ENCODE data around the gene DHRS12. TPM values are rescaled to one million over a fixed set of nuclear protein-coding genes. Genes with fewer than 3 reads are reported as not detected.

The DHRS12 gene
- total RNA-seq, 1 experiment from 2014 or later = 14.1 TPM

DNA sequence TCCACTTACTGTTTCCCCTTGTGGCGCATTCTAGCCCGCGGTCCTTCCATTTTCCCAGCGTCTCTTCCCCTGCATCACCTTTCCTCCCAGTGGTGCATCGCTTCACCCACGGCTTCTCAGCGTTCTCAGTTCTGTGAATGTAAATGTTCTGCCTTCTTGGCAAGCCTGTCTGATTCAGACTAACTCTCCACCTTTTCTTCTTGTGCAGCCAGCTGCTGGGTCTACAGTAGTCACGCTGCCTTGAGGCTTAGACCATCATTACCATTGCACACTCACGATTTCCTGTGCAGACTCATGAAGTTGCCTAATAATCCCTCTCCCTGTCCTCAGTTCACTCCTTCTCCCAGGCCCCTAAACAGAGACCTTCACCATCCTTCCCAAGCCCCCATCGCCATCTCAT, 75.0 kb downstream of the DHRS12 start:
- Mint-ChIP-seq H3K4me3 (ENCODE audit: unreplicated experiment) (no peak overlapping the region), H3K36me3 (ENCODE audit: insufficient read depth, unreplicated experiment) (no peaks in the 10 kb centered on the region), H3K27me3 (ENCODE audit: insufficient read depth, unreplicated experiment) (no peaks in the 10 kb centered on the region), H3K4me1 (ENCODE audit: low read depth, unreplicated experiment) (no peaks in the 10 kb centered on the region), H3K9me3 (ENCODE audit: unreplicated experiment) (no peaks in the 10 kb centered on the region), H3K27ac (ENCODE audit: unreplicated experiment) (no peak overlapping the region)
- intact Hi-C loops (cut with micrococcal nuclease; ENCODE audit: unreplicated experiment) = no loop called here
- Histone ChIP-seq H3K36me3 (ENCODE audit: control insufficient read depth, insufficient read depth, low read length) (no peaks in the 10 kb centered on the region), H3K4me3 (ENCODE audit: low read depth, low read length) (no peak overlapping the region), H3K27me3 (replicated peaks; ENCODE audit: control insufficient read depth, insufficient read depth, low read length) (no peaks in the 10 kb centered on the region), H3K4me1 (peaks cover 12% of the 10 kb centered on the region; the same call in 1 of the 2 replicates), H3K9me3 (no peaks in the 10 kb centered on the region)
- ChIA-PET CTCF (no interaction called here), POLR2A (interaction anchor here (0.6 kb wide), 1 partner anchor 250 kb away, joined by 5 read pairs; no protein-coding TSS in a partner anchor)
- TF ChIP-seq, protein P1, sequence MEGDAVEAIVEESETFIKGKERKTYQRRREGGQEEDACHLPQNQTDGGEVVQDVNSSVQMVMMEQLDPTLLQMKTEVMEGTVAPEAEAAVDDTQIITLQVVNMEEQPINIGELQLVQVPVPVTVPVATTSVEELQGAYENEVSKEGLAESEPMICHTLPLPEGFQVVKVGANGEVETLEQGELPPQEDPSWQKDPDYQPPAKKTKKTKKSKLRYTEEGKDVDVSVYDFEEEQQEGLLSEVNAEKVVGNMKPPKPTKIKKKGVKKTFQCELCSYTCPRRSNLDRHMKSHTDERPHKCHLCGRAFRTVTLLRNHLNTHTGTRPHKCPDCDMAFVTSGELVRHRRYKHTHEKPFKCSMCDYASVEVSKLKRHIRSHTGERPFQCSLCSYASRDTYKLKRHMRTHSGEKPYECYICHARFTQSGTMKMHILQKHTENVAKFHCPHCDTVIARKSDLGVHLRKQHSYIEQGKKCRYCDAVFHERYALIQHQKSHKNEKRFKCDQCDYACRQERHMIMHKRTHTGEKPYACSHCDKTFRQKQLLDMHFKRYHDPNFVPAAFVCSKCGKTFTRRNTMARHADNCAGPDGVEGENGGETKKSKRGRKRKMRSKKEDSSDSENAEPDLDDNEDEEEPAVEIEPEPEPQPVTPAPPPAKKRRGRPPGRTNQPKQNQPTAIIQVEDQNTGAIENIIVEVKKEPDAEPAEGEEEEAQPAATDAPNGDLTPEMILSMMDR (IDR thresholded peaks at IDR 0.05; ENCODE audit: insufficient read depth in 1 of 2, low read depth in 1 of 2, low read length in 1 of 2, severe bottlenecking in 1 of 2, unreplicated experiment in 1 of 2) = no peak
- no TSS peak for BruUV-seq (replicated peaks)
- no peak for DNase-seq

DNA sequence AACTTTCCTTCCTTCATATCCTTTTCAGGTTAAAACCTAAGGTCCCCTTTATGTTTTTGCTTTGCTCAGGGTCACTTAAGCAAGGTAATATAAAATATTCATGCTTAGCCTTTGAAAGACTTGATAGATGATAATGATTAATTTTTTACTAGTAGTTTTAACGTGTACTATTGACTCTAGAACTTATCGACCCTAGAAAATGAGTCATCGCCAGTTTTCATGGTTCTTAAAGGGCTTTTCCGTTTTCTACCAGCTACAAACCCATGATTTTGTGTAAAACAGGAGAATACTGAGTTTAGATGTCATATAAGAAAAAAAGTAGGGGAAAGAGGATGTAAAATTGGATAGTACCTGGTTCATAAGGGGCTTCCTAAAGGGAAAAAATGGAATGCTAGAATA, 75.7 kb downstream of the DHRS12 start:
- Mint-ChIP-seq H3K4me1 (ENCODE audit: low read depth, unreplicated experiment) (no peaks in the 10 kb centered on the region), H3K36me3 (ENCODE audit: insufficient read depth, unreplicated experiment) (no peaks in the 10 kb centered on the region), H3K9me3 (ENCODE audit: unreplicated experiment) (no peaks in the 10 kb centered on the region), H3K27ac (ENCODE audit: unreplicated experiment) (no peak overlapping the region), H3K27me3 (ENCODE audit: insufficient read depth, unreplicated experiment) (no peaks in the 10 kb centered on the region), H3K4me3 (ENCODE audit: unreplicated experiment) (no peak overlapping the region)
- DNase-seq = no peak
- Histone ChIP-seq H3K27me3 (replicated peaks; ENCODE audit: control insufficient read depth, insufficient read depth, low read length) (no peaks in the 10 kb centered on the region), H3K4me1 (peaks cover 12% of the 10 kb centered on the region; the same call in 1 of the 2 replicates), H3K4me3 (ENCODE audit: low read depth, low read length) (no peak overlapping the region), H3K36me3 (ENCODE audit: control insufficient read depth, insufficient read depth, low read length) (no peaks in the 10 kb centered on the region), H3K9me3 (no peaks in the 10 kb centered on the region)
- TF ChIP-seq, protein P1 (IDR thresholded peaks at IDR 0.05; ENCODE audit: insufficient read depth in 1 of 2, low read depth in 1 of 2, low read length in 1 of 2, severe bottlenecking in 1 of 2, unreplicated experiment in 1 of 2) = no peak
- intact Hi-C loops (cut with micrococcal nuclease; ENCODE audit: unreplicated experiment) = no loop called here
- BruUV-seq (replicated peaks) = no TSS peak
- POLR2A ChIA-PET = no interaction called here
- CTCF ChIA-PET = no interaction called here

DNA sequence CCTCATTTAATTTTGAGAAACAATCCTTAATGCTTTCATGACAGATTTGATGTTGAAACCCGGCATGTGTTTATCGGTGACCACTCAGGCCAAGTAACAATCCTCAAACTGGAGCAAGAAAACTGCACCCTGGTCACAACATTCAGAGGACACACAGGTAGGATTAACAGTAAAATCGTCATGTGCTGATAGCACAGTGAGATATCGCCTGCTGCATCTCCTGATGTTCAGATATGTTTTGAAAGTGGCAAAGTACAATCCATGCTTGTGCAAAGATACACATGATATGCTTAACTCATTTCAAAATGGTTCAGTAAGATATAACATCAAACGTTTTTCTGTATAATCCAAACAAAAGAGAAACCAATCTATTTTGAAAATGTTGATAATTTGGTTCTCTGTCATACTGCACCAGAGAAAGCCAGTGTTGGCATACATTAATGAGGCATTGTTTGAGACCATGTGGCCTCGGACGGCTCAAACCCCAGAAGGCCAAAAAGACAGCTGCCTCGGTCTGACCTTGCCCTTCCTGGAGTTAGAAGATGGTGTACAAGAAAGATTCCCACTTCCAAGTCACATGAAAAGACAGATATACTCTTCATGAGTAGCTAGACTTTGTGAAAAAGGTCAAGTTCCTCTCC, 76.2 kb downstream of the DHRS12 start:
- intact Hi-C loops (cut with micrococcal nuclease; ENCODE audit: unreplicated experiment) = no loop called here
- Histone ChIP-seq H3K9me3 (no peaks in the 10 kb centered on the region), H3K4me3 (ENCODE audit: low read depth, low read length) (no peak overlapping the region), H3K4me1 (peaks cover 12% of the 10 kb centered on the region; the same call in 1 of the 2 replicates), H3K27me3 (replicated peaks; ENCODE audit: control insufficient read depth, insufficient read depth, low read length) (no peaks in the 10 kb centered on the region), H3K36me3 (ENCODE audit: control insufficient read depth, insufficient read depth, low read length) (no peaks in the 10 kb centered on the region)
- H3K9me3 Mint-ChIP-seq (ENCODE audit: unreplicated experiment) = no peaks in the 10 kb centered on the region
- H3K36me3 Mint-ChIP-seq (ENCODE audit: insufficient read depth, unreplicated experiment) = no peaks in the 10 kb centered on the region
- no peak for DNase-seq
- no peak overlapping the region for H3K4me3 Mint-ChIP-seq (ENCODE audit: unreplicated experiment)
- H3K27me3 Mint-ChIP-seq (ENCODE audit: insufficient read depth, unreplicated experiment) = no peaks in the 10 kb centered on the region
- no TSS peak for BruUV-seq (replicated peaks)
- TF ChIP-seq, protein P1 (IDR thresholded peaks at IDR 0.05; ENCODE audit: insufficient read depth in 1 of 2, low read depth in 1 of 2, low read length in 1 of 2, severe bottlenecking in 1 of 2, unreplicated experiment in 1 of 2) = no peak
- CTCF ChIA-PET = no interaction called here
- no peak overlapping the region for H3K27ac Mint-ChIP-seq (ENCODE audit: unreplicated experiment)
- POLR2A ChIA-PET = no interaction called here
- no peaks in the 10 kb centered on the region for H3K4me1 Mint-ChIP-seq (ENCODE audit: low read depth, unreplicated experiment)

Measured in Caco-2 (cell line).